Astrocyte (in vitro differentiated cells and primary cell): ENCODE measurements around the gene KIAA0040. TPM values are rescaled to one million over a fixed set of nuclear protein-coding genes. Genes with fewer than 3 reads are reported as not detected.

Experiments used
- DNase-seq: peaks from one replicate; pipeline ENCODE4 v3.0.0-alpha.2; 2010; ENCODE audit warnings: low read depth
- FAIRE-seq: peaks from 2 replicates; lab custom pipeline; 2011; peaks lifted over from hg19 to GRCh38; lab: Jason Lieb, UNC
- H2AFZ ChIP-seq: 2 replicates; pipeline ENCODE4 v1.6.0; 2012; ENCODE audit warnings: low read depth, low read length, inconsistent platforms
- H3K27ac ChIP-seq: 2 replicates; pipeline ENCODE4 v1.5.1; 2011; ENCODE audit warnings: low read depth, low read length, inconsistent platforms
- H3K27me3 ChIP-seq: 2 replicates; pipeline ENCODE4 v1.6.0; 2011; ENCODE audit warnings: low read length, inconsistent platforms; ENCODE audit not compliant: insufficient read depth
- H3K36me3 ChIP-seq: 2 replicates; pipeline ENCODE4 v1.5.1; 2011; ENCODE audit warnings: low read length, inconsistent platforms; ENCODE audit not compliant: insufficient read depth
- H3K4me1 ChIP-seq: 2 replicates; pipeline ENCODE4 v1.5.1; 2011; ENCODE audit warnings: low read length, inconsistent platforms; ENCODE audit not compliant: insufficient read depth
- H3K4me2 ChIP-seq: 2 replicates; pipeline ENCODE4 v1.6.0; 2012; ENCODE audit warnings: low read length, inconsistent platforms
- H3K4me3 ChIP-seq: 2 replicates; pipeline ENCODE4 v1.5.1; 2011; ENCODE audit warnings: low read depth, mild to moderate bottlenecking, low read length, inconsistent platforms; ENCODE audit not compliant: insufficient read depth
- H3K79me2 ChIP-seq: 2 replicates; pipeline ENCODE4 v1.6.0; 2012; ENCODE audit warnings: mild to moderate bottlenecking, low read length, inconsistent platforms; ENCODE audit not compliant: insufficient read depth
- H3K9ac ChIP-seq: 2 replicates; pipeline ENCODE4 v1.6.0; 2012; ENCODE audit warnings: mild to moderate bottlenecking, low read length, inconsistent platforms
- H3K9me3 ChIP-seq: 2 replicates; pipeline ENCODE4 v1.5.1; 2012; ENCODE audit warnings: low read depth, mild to moderate bottlenecking, low read length, inconsistent platforms; ENCODE audit not compliant: insufficient read depth
- H4K20me1 ChIP-seq: 2 replicates; pipeline ENCODE4 v1.6.0; 2012; ENCODE audit warnings: low read length, inconsistent platforms; ENCODE audit not compliant: insufficient read depth
- H3K27ac Mint-ChIP-seq: one replicate; pipeline ENCODE4 v1.8.0; 2021; ENCODE audit warnings: mild to moderate bottlenecking, mixed read lengths; ENCODE audit not compliant: unreplicated experiment
- H3K27me3 Mint-ChIP-seq: one replicate; pipeline ENCODE4 v1.8.0; 2021; ENCODE audit warnings: low read depth, mixed read lengths; ENCODE audit not compliant: unreplicated experiment
- H3K36me3 Mint-ChIP-seq: one replicate; pipeline ENCODE4 v1.8.0; 2021; ENCODE audit warnings: low read depth, mixed read lengths; ENCODE audit not compliant: unreplicated experiment
- H3K4me1 Mint-ChIP-seq: one replicate; pipeline ENCODE4 v1.8.0; 2021; ENCODE audit warnings: low read depth, mixed read lengths; ENCODE audit not compliant: unreplicated experiment
- H3K4me3 Mint-ChIP-seq: one replicate; pipeline ENCODE4 v1.8.0; 2021; ENCODE audit warnings: mild to moderate bottlenecking, moderate library complexity, mixed read lengths; ENCODE audit not compliant: unreplicated experiment
- H3K9me3 Mint-ChIP-seq: one replicate; pipeline ENCODE4 v1.8.0; 2021; ENCODE audit warnings: mild to moderate bottlenecking, mixed read lengths; ENCODE audit not compliant: unreplicated experiment
- EZH2 ChIP-seq: IDR thresholded peaks from 2 replicates; pipeline ENCODE4 v1.6.1; 2012; ENCODE audit warnings: mild to moderate bottlenecking, low read length, inconsistent platforms; ENCODE audit not compliant: insufficient read depth
- total RNA-seq: library from RNA; stranded (reverse); gene quantifications from 2 replicates; pipeline ENCODE4 v1.2.1, GENCODE V29; 2021
- TF ChIP-seq, protein P1 (sequence below): IDR thresholded peaks from 2 replicates; pipeline ENCODE4 v1.5.1; 2011; ENCODE audit warnings: low read depth, mild to moderate bottlenecking, inconsistent platforms, low read length, moderate library complexity; ENCODE audit not compliant: insufficient read depth

KIAA0040 gene
- total RNA-seq, 1 donor from 2014 or later = 5.0 TPM

DNA sequence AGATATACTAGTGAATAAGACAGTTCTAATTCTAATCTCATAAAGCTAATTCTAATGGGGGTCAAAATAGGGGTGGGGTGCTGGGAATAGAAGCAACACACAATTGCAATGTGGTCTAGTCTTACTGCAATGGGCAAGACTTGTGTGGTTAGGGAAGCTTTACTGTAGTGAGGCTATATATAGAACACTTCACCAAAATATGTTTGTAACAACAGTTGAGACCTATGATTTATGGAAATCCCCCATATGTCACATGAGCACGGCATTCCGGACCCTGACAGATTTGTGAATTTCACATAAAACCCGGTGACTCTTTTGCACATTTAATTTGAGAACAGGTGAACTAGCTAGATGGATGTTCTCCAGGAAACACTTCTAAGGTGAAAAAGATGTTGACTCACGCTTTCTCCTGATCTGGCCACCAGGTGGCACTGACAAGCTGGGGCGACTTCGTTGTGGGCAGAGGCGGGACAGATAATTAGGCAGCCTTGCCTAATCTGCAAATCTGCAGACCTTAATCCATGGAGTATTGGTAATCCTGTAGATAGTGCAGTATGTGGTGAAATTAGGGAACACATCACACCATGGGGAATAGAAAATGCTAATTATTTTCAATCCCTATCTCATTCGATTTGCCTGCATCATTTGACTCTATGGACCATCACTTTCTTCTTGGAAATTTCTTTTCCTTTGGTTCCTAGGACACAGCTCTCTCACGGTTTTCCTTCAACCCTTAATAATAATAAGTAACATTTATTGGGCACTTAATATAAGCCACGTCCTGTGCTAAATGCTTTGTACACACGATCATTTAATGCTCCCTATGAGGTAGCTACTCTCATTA, 37.7 kb downstream of the KIAA0040 start:
- DNase-seq = peak; percentile 14
- Histone ChIP-seq H4K20me1 (no peaks in the 10 kb centered on the region), H3K4me3 (no peak overlapping the region), H3K79me2 (no peaks in the 10 kb centered on the region), H3K4me2 (no peak overlapping the region), H3K9ac (no peak overlapping the region), H3K27me3 (peaks cover 8% of the 10 kb centered on the region), H2AFZ (no peak overlapping the region), H3K27ac (no peak overlapping the region), H3K36me3 (no peaks in the 10 kb centered on the region), H3K4me1 (peaks cover 4% of the 10 kb centered on the region), H3K9me3 (no peaks in the 10 kb centered on the region)
- no peak overlapping the region for H3K4me3 Mint-ChIP-seq
- FAIRE-seq = peak; percentile 49
- no peaks in the 10 kb centered on the region for H3K9me3 Mint-ChIP-seq
- H3K27me3 Mint-ChIP-seq = peaks cover 42% of the 10 kb centered on the region
- peaks cover 13% of the 10 kb centered on the region for H3K4me1 Mint-ChIP-seq
- no peaks in the 10 kb centered on the region for H3K36me3 Mint-ChIP-seq
- no peak for TF ChIP-seq EZH2
- TF ChIP-seq, protein P1, sequence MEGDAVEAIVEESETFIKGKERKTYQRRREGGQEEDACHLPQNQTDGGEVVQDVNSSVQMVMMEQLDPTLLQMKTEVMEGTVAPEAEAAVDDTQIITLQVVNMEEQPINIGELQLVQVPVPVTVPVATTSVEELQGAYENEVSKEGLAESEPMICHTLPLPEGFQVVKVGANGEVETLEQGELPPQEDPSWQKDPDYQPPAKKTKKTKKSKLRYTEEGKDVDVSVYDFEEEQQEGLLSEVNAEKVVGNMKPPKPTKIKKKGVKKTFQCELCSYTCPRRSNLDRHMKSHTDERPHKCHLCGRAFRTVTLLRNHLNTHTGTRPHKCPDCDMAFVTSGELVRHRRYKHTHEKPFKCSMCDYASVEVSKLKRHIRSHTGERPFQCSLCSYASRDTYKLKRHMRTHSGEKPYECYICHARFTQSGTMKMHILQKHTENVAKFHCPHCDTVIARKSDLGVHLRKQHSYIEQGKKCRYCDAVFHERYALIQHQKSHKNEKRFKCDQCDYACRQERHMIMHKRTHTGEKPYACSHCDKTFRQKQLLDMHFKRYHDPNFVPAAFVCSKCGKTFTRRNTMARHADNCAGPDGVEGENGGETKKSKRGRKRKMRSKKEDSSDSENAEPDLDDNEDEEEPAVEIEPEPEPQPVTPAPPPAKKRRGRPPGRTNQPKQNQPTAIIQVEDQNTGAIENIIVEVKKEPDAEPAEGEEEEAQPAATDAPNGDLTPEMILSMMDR = peak; percentile 86
- no peak overlapping the region for H3K27ac Mint-ChIP-seq

DNA sequence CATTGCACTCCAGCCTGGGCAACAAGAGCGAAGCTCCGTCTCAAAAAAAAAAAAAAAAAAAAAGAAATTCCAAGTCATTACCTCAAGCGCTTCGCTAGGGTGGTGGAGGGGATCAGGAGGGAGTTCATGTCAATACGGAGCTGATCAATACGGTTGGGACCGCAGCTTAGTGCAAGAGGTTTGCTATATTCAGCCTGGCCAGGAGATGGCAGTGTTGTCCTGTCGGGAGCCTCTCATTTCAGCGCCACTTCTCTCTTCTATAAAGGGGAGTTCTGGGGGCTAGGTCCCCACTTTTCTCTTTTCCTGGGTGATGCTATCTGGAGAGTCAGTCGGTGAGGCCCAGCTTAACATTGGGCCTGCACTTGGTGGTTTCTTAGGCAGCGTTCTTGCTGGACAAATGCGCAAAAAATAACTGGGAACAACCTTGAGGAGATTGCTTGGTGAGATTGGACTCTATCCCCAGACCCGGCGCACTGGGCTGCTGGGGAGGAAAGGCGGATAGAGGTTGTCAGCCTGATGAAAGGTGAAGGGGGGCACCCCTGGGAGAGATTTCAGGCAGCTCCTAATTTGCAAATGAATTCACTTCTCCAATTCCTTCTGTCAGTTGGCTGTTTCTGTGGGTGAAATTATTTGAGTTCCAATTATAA, 40.4 kb downstream of the KIAA0040 start:
- Histone ChIP-seq H3K27me3 (peaks cover 8% of the 10 kb centered on the region), H3K27ac (no peak overlapping the region), H4K20me1 (no peaks in the 10 kb centered on the region), H3K9me3 (no peaks in the 10 kb centered on the region), H3K36me3 (no peaks in the 10 kb centered on the region), H3K9ac (no peak overlapping the region), H2AFZ (no peak overlapping the region), H3K4me1 (peaks cover 4% of the 10 kb centered on the region), H3K4me3 (no peak overlapping the region), H3K79me2 (no peaks in the 10 kb centered on the region), H3K4me2 (no peak overlapping the region)
- H3K9me3 Mint-ChIP-seq = no peaks in the 10 kb centered on the region
- H3K4me1 Mint-ChIP-seq = peaks cover 6% of the 10 kb centered on the region
- peak overlapping the region; percentile 7 for H3K4me3 Mint-ChIP-seq
- no peak for TF ChIP-seq EZH2
- TF ChIP-seq, protein P1 = peak; percentile 85
- H3K36me3 Mint-ChIP-seq = no peaks in the 10 kb centered on the region
- no peak for DNase-seq
- no peak for FAIRE-seq
- no peak overlapping the region for H3K27ac Mint-ChIP-seq
- H3K27me3 Mint-ChIP-seq = peaks cover 47% of the 10 kb centered on the region
